Fibroblast of skin of scalp (primary cell): ENCODE results near the gene DGKB.
A peak's percentile ranks its signal among the peaks of the same experiment; 100 is the strongest.

Source experiments
- DNase-seq: peaks from one replicate; pipeline ENCODE4 v3.0.0-alpha.2; 2013

Gene DGKB

GRCh38 chr7:14821757-14822480, 80.6 kb downstream of the DGKB start:
- DNase-seq: peak; percentile 76

GRCh38 chr7:14818871-14819270, 83.7 kb downstream of the DGKB start:
- DNase-seq: no peak

GRCh38 chr7:14817829-14818614, 84.5 kb downstream of the DGKB start:
- DNase-seq: no peak

GRCh38 chr7:14807507-14807906, 95.0 kb downstream of the DGKB start:
- DNase-seq: peak; percentile 51

GRCh38 chr7:14806891-14807290, 95.7 kb downstream of the DGKB start:
- DNase-seq: peak; percentile 72

GRCh38 chr7:14805105-14805719, 97.3 kb downstream of the DGKB start:
- DNase-seq: no peak

- no peak for DNase-seq
Measured at GRCh38 chr7:14800664-14801063, 101.9 kb downstream of the DGKB start.

- no peak for DNase-seq
Measured at GRCh38 chr7:14793151-14793550, 109.4 kb downstream of the DGKB start.

GRCh38 chr7:14787551-14787950, 115.0 kb downstream of the DGKB start:
- DNase-seq: no peak

- DNase-seq: no peak
Measured at GRCh38 chr7:14786314-14786895, 116.1 kb downstream of the DGKB start.

GRCh38 chr7:14777806-14778205, 124.7 kb downstream of the DGKB start:
- DNase-seq: no peak

GRCh38 chr7:14776266-14776665, 126.3 kb downstream of the DGKB start:
- no peak for DNase-seq

GRCh38 chr7:14773729-14774271, 128.8 kb downstream of the DGKB start:
- DNase-seq: no peak

GRCh38 chr7:14770614-14771013, 131.9 kb downstream of the DGKB start:
- no peak for DNase-seq

- no peak for DNase-seq
Measured at GRCh38 chr7:14769261-14769660, 133.3 kb downstream of the DGKB start.

- DNase-seq: no peak
Measured at GRCh38 chr7:14767716-14768425, 134.7 kb downstream of the DGKB start.

- peak; percentile 82 for DNase-seq
Measured at GRCh38 chr7:14766747-14767146, 135.8 kb downstream of the DGKB start.

GRCh38 chr7:14765731-14766130, 136.8 kb downstream of the DGKB start:
- no peak for DNase-seq

GRCh38 chr7:14762561-14762960, 140.0 kb downstream of the DGKB start:
- no peak for DNase-seq

GRCh38 chr7:14761510-14762296, 140.8 kb downstream of the DGKB start:
- peak; percentile 75 for DNase-seq

- no peak for DNase-seq
Measured at GRCh38 chr7:14760730-14761478, 141.6 kb downstream of the DGKB start.
